ENCODE measurements around the gene GSC2. TPM values are rescaled to one million over a fixed set of nuclear protein-coding genes. Genes with fewer than 3 reads are reported as not detected.
A peak's percentile ranks its signal among the peaks of the same experiment; 100 is the strongest.

Gene GSC2
- total RNA-seq, 2 donors from 2014 or later, result not detected

- H3K4me1 Mint-ChIP-seq, result peaks cover 9% of the 10 kb centered on the region
- H3K27me3 Mint-ChIP-seq, result peaks cover 27% of the 10 kb centered on the region
- peaks cover 14% of the 10 kb centered on the region for H3K36me3 Mint-ChIP-seq (ENCODE audit: low read depth)
- H3K9me3 Mint-ChIP-seq, result no peaks in the 10 kb centered on the region
- H3K4me3 Mint-ChIP-seq, result peak overlapping the region; percentile 66
- ATAC-seq (replicated peaks), result no peak
- H3K27ac Mint-ChIP-seq, result no peak overlapping the region
Measured at GRCh38 chr22:19151329-19152191, 1.5 kb upstream of the GSC2 start.

DNA sequence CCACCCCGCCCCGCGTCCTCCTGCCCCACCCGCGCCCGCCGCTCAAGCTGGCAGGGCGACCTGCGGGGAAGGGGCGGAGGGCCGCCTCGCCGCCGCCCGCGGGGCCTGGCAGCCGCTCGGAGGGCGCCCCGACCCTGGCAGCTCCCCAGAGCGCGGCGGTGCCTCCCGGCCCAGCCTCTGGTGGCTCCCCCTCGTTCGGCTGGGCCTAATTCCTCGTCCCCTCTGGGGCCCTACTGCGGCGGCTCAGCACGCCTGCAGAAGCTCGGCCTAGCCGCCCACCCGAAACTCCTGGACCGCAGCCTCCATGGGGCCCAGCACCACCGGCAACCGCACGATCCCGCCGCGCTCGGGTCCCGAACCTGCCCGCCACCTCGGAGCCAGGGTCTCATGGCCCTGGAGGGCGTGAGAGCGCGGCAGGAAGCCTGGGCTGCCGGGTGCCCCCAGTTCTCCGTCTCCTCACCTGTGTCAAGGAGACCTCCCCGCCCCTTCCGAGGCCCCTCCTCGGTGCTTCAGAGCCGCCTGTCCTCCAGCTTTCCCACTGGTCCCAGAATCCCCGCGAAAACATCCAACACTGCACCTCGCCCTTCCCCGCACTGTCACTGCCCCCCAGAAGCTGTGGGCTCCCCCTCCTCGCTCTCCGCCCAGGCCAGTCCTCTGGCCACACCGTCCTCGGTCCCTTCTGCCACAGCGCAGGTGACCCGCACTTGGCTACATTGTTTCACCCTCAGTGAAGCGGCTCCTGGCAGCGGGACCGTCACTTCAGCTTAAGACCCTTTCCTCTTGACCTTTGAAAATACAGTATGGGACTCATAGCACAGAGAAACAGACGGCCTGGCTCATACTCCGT is 613 bp upstream of the GSC2 start:
- H3K36me3 Mint-ChIP-seq (ENCODE audit: low read depth), result peaks cover 14% of the 10 kb centered on the region
- H3K27me3 Mint-ChIP-seq, result peaks cover 27% of the 10 kb centered on the region
- no peak overlapping the region for H3K27ac Mint-ChIP-seq
- H3K4me3 Mint-ChIP-seq, result peak overlapping the region; percentile 66
- H3K9me3 Mint-ChIP-seq, result no peaks in the 10 kb centered on the region
- no peak for ATAC-seq (replicated peaks)
- peaks cover 9% of the 10 kb centered on the region for H3K4me1 Mint-ChIP-seq

DNA sequence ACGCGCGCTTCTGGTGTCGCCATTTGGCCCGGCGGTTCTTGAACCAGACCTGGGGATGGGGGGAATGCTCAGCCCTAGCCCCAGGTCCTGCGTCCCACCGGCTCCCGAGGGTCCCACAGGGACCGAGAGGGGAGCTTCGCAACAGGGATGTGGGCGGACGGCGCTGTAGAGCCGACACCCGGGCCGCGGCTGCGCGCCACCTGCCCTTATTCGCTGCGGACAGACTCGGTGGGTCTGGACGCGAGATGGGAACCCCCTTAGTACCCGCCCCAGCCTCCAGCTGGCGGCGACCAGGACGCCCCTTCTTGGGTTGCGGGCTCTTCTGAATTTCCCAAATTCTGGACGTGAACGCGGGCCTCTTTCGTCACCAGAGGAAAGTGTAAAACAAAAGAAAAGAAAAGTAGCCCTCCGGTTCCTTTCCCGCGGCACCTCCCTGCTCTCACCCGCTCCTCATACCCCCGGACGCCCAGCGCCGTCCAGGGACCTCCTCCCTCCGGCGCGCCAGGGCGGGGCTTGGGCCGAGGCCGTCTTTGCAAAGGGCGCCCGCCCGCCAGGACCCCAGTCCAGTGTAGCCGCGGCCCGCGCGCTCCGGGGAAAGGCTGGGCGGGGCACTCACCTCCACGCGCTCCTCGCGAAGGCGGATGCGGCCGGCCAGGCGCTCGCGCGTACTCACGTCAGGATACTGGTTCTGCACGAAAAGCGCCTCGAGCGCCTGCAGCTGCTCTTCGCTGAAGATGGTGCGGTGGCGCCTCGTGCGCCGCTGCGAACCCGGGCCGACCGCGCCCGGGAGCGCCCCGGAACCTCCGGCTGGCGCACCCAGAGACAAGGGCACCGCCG is 827 bp downstream of the GSC2 start:
- H3K36me3 Mint-ChIP-seq (ENCODE audit: low read depth), result peaks cover 18% of the 10 kb centered on the region
- ATAC-seq (replicated peaks), result no peak
- no peaks in the 10 kb centered on the region for H3K9me3 Mint-ChIP-seq
- peak overlapping the region; percentile 48 for H3K4me3 Mint-ChIP-seq
- H3K27me3 Mint-ChIP-seq, result peaks cover 24% of the 10 kb centered on the region
- peaks cover 9% of the 10 kb centered on the region for H3K4me1 Mint-ChIP-seq
- no peak overlapping the region for H3K27ac Mint-ChIP-seq

GRCh38 chr22:19148417-19149046 is 1.6 kb downstream of the GSC2 start:
- Mint-ChIP-seq H3K27ac (no peak overlapping the region), H3K36me3 (ENCODE audit: low read depth) (peaks cover 23% of the 10 kb centered on the region), H3K9me3 (no peaks in the 10 kb centered on the region), H3K27me3 (peaks cover 20% of the 10 kb centered on the region), H3K4me3 (peak overlapping the region; percentile 48), H3K4me1 (peaks cover 11% of the 10 kb centered on the region)
- no peak for ATAC-seq (replicated peaks)

DNA sequence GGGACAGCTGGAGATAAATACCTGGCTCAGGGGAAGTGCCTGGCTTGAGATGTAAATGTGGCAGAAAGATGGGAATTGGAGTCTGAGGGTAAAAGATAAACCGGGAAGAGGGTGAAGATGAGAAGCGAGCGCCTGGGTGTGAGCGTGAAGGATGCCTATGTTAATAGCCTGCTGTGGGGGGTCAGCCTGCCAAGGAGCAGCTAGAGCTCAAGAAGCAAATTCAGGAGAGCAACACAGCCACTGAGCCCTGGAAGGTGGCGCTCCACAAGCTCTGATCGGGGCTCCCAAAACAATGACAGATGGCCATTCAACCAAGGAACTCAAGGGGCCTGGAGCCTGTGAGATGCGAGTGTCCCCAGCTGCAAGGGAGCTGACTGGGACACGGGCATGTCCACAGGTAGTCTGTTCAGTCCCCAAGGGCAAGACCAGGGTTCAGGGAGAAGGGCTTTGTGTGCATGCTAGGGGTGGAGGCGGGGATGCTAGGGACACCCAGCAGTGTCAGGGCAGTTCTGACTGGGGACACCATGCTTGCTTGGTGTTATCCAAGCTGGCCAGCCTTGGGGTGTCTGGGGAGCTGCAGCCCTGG is 2.8 kb downstream of the GSC2 start:
- Mint-ChIP-seq H3K4me1 (peaks cover 9% of the 10 kb centered on the region), H3K36me3 (ENCODE audit: low read depth) (peaks cover 23% of the 10 kb centered on the region), H3K4me3 (no peak overlapping the region), H3K27ac (no peak overlapping the region), H3K27me3 (peaks cover 14% of the 10 kb centered on the region), H3K9me3 (no peaks in the 10 kb centered on the region)
- no peak for ATAC-seq (replicated peaks)

DNA sequence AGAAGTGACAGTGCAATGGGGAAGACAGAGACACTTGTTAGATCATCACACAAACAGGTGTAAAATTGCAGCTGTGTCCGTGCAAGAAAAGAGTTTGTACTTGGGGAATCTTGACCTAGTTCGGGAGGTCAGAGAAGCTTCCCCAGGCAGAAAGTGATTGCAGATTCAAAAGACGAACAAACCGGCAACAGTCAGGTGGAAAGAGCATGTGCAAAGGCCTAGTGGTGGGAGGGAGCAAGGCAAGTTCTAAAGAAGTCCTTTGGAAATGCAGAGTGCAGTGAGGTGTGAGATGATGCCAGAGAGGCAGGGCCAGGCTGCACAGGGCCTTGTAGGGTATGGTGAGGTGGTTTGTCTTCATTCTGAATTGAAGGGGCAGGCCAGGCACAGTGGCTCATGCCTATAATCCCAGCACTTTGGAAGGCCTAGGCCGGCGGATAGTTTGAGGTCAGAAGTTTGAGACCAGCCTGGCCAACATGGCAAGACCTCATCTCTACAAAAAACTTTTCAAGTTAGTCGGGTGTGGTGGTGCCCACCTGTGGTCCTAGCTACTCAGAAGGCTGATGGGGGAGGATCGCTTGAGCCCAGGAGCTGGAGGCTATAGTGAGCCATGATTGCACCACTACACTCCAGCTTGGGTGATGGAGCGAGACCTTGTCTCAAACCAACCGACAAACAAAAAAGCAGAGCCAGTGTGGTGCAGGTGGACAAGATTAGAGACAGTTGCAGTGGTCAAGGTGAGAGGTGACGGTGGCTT is 3.7 kb downstream of the GSC2 start:
- H3K9me3 Mint-ChIP-seq, result no peaks in the 10 kb centered on the region
- peaks cover 9% of the 10 kb centered on the region for H3K4me1 Mint-ChIP-seq
- H3K27me3 Mint-ChIP-seq, result peaks cover 7% of the 10 kb centered on the region
- H3K36me3 Mint-ChIP-seq (ENCODE audit: low read depth), result peaks cover 25% of the 10 kb centered on the region
- no peak overlapping the region for H3K4me3 Mint-ChIP-seq
- no peak overlapping the region for H3K27ac Mint-ChIP-seq
- no peak for ATAC-seq (replicated peaks)

GRCh38 chr22:19143967-19144400 is 6.1 kb downstream of the GSC2 start:
- ATAC-seq (replicated peaks), result peak; percentile 40
- H3K4me1 Mint-ChIP-seq, result peaks cover 5% of the 10 kb centered on the region
- peak overlapping the region; percentile 96 for H3K4me3 Mint-ChIP-seq
- no peaks in the 10 kb centered on the region for H3K27me3 Mint-ChIP-seq
- peak overlapping the region; percentile 97 for H3K27ac Mint-ChIP-seq
- peaks cover 39% of the 10 kb centered on the region for H3K36me3 Mint-ChIP-seq (ENCODE audit: low read depth)
- no peaks in the 10 kb centered on the region for H3K9me3 Mint-ChIP-seq

- no peak overlapping the region for H3K27ac Mint-ChIP-seq
- H3K9me3 Mint-ChIP-seq, result no peaks in the 10 kb centered on the region
- H3K27me3 Mint-ChIP-seq, result no peaks in the 10 kb centered on the region
- H3K4me3 Mint-ChIP-seq, result peak overlapping the region; percentile 96
- peaks cover 5% of the 10 kb centered on the region for H3K4me1 Mint-ChIP-seq
- peaks cover 42% of the 10 kb centered on the region for H3K36me3 Mint-ChIP-seq (ENCODE audit: low read depth)
- no peak for ATAC-seq (replicated peaks)
Measured at GRCh38 chr22:19143212-19143611, 6.9 kb downstream of the GSC2 start.

GRCh38 chr22:19142394-19142793 is 7.7 kb downstream of the GSC2 start:
- Mint-ChIP-seq H3K27ac (no peak overlapping the region), H3K36me3 (ENCODE audit: low read depth) (peaks cover 42% of the 10 kb centered on the region), H3K4me1 (peaks cover 5% of the 10 kb centered on the region), H3K9me3 (no peaks in the 10 kb centered on the region), H3K27me3 (no peaks in the 10 kb centered on the region), H3K4me3 (peak overlapping the region; percentile 21)
- ATAC-seq (replicated peaks), result no peak

DNA sequence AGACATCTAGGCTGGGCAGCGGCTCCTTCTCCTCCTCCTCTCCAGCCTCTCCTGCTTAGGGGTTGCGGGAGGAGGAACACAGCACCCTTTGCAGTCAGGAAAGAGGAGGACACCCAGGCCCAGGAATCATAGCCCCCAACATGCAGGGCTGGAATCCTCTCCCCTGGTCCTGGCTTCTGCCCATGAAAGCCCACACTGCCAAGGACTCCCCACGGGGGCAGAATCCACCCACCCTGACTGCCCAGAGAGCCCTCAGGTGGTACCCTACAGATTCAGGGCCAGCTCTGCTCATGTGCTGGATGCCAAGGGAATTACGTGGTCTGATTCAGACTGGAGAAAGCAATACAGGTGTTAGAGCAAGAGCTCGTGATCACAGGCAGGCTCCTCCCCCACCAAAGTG is 10.1 kb downstream of the GSC2 start:
- ATAC-seq (replicated peaks), result no peak
- H3K27me3 Mint-ChIP-seq, result no peaks in the 10 kb centered on the region
- no peak overlapping the region for H3K4me3 Mint-ChIP-seq
- peaks cover 60% of the 10 kb centered on the region for H3K36me3 Mint-ChIP-seq (ENCODE audit: low read depth)
- peaks cover 5% of the 10 kb centered on the region for H3K4me1 Mint-ChIP-seq
- no peak overlapping the region for H3K27ac Mint-ChIP-seq
- no peaks in the 10 kb centered on the region for H3K9me3 Mint-ChIP-seq

DNA sequence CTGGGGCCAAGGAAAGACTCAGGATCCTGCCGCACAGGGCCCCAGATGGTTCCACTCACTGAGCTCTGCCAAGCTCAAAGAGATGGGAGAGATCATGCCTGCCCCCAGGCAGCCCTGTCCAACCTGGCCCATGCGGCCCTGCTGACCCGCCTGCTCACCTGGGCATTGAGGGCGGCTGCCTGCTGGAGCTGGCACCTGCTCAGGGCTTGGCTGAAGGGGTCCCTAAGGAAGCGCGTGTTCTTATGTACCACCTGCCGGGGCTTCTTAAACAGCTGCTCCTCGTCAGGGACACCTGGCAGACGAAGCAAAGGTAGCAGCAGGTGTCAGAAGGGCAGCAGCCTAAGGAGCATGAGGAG is 11.1 kb downstream of the GSC2 start:
- Mint-ChIP-seq H3K27me3 (no peaks in the 10 kb centered on the region), H3K4me3 (no peak overlapping the region), H3K4me1 (peaks cover 3% of the 10 kb centered on the region), H3K36me3 (ENCODE audit: low read depth) (peaks cover 59% of the 10 kb centered on the region), H3K27ac (no peak overlapping the region), H3K9me3 (no peaks in the 10 kb centered on the region)
- ATAC-seq (replicated peaks), result no peak

DNA sequence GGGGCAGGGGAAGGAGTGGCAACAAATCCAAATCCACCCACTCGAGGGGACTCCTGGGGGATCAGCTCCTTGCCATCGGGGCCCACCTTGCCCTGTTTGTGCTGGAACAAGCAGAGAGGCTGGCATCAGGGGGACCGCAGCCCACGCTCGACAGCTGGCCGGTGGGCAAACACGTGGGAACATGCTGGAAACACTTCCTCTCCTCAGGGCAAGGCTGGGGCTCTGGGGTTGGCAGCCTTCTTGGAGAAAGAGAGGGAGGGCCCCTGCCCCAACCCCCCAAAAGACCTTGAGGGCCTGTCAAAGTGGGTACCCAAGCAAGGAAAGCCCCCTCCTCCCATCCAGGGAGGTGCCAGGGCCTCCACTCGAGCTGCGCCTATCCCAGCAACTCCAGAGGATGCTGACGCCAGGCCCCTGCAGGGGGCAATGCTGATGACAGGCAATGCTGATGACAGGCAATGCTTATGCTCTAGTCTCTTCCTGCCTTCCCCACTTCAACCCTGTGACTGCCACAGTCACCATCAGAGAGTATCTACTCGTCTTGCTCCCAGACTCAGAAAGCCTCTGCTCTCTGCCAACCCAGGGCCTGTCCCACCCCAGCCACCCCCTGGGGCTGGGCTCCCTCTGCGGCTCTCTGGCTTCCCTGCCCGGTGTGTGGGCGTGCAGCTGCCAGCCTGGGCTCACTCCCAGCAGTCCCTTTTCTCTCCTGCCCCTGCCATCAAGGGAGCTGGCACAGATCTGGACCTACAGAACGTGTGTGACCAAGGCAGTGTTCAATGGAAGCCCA is 11.7 kb downstream of the GSC2 start:
- no peak overlapping the region for H3K27ac Mint-ChIP-seq
- H3K36me3 Mint-ChIP-seq (ENCODE audit: low read depth), result peaks cover 60% of the 10 kb centered on the region
- no peak overlapping the region for H3K4me3 Mint-ChIP-seq
- ATAC-seq (replicated peaks), result no peak
- no peaks in the 10 kb centered on the region for H3K4me1 Mint-ChIP-seq
- H3K9me3 Mint-ChIP-seq, result no peaks in the 10 kb centered on the region
- H3K27me3 Mint-ChIP-seq, result no peaks in the 10 kb centered on the region
